Neuronal stem cell (in vitro differentiated cells): ENCODE data around the gene RSPH1.
A peak's percentile ranks its signal among the peaks of the same experiment; 100 is the strongest.

Experiments used
- DNase-seq: peaks from one replicate; pipeline ENCODE4 v3.0.0-alpha.2; 2013; ENCODE audit warnings: low spot score
- H2AFZ ChIP-seq: one replicate; pipeline ENCODE4 v1.6.1; 2013; ENCODE audit warnings: mild to moderate bottlenecking, low read length, inconsistent platforms
- H2AK5ac ChIP-seq: 2 replicates; pipeline ENCODE4 v1.6.1; 2013; ENCODE audit warnings: low read depth, mild to moderate bottlenecking, inconsistent platforms, low read length, moderate library complexity, mixed read lengths
- H2BK120ac ChIP-seq: 2 replicates; pipeline ENCODE4 v1.6.1; 2013; ENCODE audit warnings: low read depth, mild to moderate bottlenecking, inconsistent platforms, low read length, moderate library complexity, mixed read lengths
- H2BK12ac ChIP-seq: one replicate; pipeline ENCODE4 v1.6.1; 2013; ENCODE audit warnings: low read length, inconsistent platforms
- H2BK15ac ChIP-seq: 2 replicates; pipeline ENCODE4 v1.6.1; 2013; ENCODE audit warnings: mild to moderate bottlenecking, low read length, inconsistent platforms, mixed read lengths
- H2BK5ac ChIP-seq: one replicate; pipeline ENCODE4 v1.6.1; 2013; ENCODE audit warnings: inconsistent platforms, mild to moderate bottlenecking, low read length, moderate library complexity
- H3K14ac ChIP-seq: one replicate; pipeline ENCODE4 v1.6.1; 2013; ENCODE audit warnings: low read length, inconsistent platforms
- H3K18ac ChIP-seq: 2 replicates; pipeline ENCODE4 v1.6.1; 2013; ENCODE audit warnings: low read length, inconsistent platforms
- H3K23ac ChIP-seq: 2 replicates; pipeline ENCODE4 v1.6.1; 2013; ENCODE audit warnings: low read depth, mild to moderate bottlenecking, mixed read lengths, low read length, inconsistent platforms; ENCODE audit not compliant: poor library complexity
- H3K27ac ChIP-seq: replicated peaks from 3 replicates; pipeline ENCODE4 v1.5.1; 2013; ENCODE audit warnings: low read length, inconsistent platforms
- H3K27me3 ChIP-seq, 3 experiments: 2 replicates each; pipeline ENCODE4 v1.6.1; 2013; ENCODE audit warnings: low read length in 3 of 3, mild to moderate bottlenecking in 2 of 3, inconsistent platforms in 1 of 3, low read depth in 1 of 3, mixed read lengths in 1 of 3, moderate library complexity in 1 of 3; ENCODE audit not compliant: control insufficient read depth in 3 of 3, insufficient read depth in 3 of 3
- H3K36me3 ChIP-seq, 2 donors: replicated peaks in 1 of 2; 2 replicates each; pipeline ENCODE4 v1.6.1; 2013; ENCODE audit warnings: low read length in 2 of 2; ENCODE audit not compliant: control insufficient read depth in 2 of 2, insufficient read depth in 2 of 2
- H3K4ac ChIP-seq: 2 replicates; pipeline ENCODE4 v1.6.1; 2013; ENCODE audit warnings: inconsistent platforms, mild to moderate bottlenecking, low read length, moderate library complexity
- H3K4me1 ChIP-seq, 2 donors: 1 replicate in 1 of 2; 2 replicates in 1 of 2; pipeline ENCODE4 v1.6.1; 2013; ENCODE audit warnings: low read length in 2 of 2, low read depth in 1 of 2; ENCODE audit not compliant: control insufficient read depth in 2 of 2, insufficient read depth in 1 of 2
- H3K4me2 ChIP-seq: one replicate; pipeline ENCODE4 v1.6.1; 2013; ENCODE audit warnings: mild to moderate bottlenecking, low read length, inconsistent platforms; ENCODE audit not compliant: insufficient read depth, poor library complexity, severe bottlenecking
- H3K4me3 ChIP-seq, 2 donors: 2 replicates each; pipeline ENCODE4 v1.5.1; 2013; ENCODE audit warnings: low read length in 2 of 2, mild to moderate bottlenecking in 2 of 2, inconsistent platforms in 1 of 2, moderate library complexity in 1 of 2
- H3K79me1 ChIP-seq: one replicate; pipeline ENCODE4 v1.6.1; 2013; ENCODE audit warnings: low read depth, mild to moderate bottlenecking, inconsistent platforms, low read length, moderate library complexity
- H3K9ac ChIP-seq: one replicate; pipeline ENCODE4 v1.6.1; 2013; ENCODE audit warnings: mild to moderate bottlenecking, low read depth, low read length, inconsistent platforms; ENCODE audit not compliant: poor library complexity
- H3K9me3 ChIP-seq, 2 donors: replicated peaks in 1 of 2; 2 replicates each; pipeline versions ENCODE3 to v1.6.1; 2013; ENCODE audit warnings: low read length in 2 of 2, mild to moderate bottlenecking in 2 of 2, inconsistent platforms in 1 of 2, low read depth in 1 of 2, mixed read lengths in 1 of 2, moderate library complexity in 1 of 2; ENCODE audit not compliant: control insufficient read depth in 2 of 2, insufficient read depth in 1 of 2
- H4K8ac ChIP-seq: one replicate; pipeline ENCODE4 v1.6.1; 2013; ENCODE audit warnings: low read depth, mild to moderate bottlenecking, inconsistent platforms, low read length, moderate library complexity
- H4K91ac ChIP-seq: one replicate; pipeline ENCODE4 v1.6.1; 2013; ENCODE audit warnings: low read length, low read depth, mild to moderate bottlenecking, inconsistent platforms; ENCODE audit not compliant: poor library complexity
- WGBS, 2 donors: extraction: QIAGEN DNeasy Blood & Tissue Kit; methylation state at CpG; one replicate each; pipeline ENCODE4 v1.1.7; 2013; ENCODE audit warnings: missing lambda C conversion rate in 2 of 2, mixed read lengths in 1 of 2; ENCODE audit not compliant: insufficient read length in 2 of 2, insufficient replicate concordance in 1 of 2; ENCODE audit errors: extremely low coverage in 2 of 2; 5-methylcytosine and 5-hydroxymethylcytosine counted together

RSPH1 gene

DNA sequence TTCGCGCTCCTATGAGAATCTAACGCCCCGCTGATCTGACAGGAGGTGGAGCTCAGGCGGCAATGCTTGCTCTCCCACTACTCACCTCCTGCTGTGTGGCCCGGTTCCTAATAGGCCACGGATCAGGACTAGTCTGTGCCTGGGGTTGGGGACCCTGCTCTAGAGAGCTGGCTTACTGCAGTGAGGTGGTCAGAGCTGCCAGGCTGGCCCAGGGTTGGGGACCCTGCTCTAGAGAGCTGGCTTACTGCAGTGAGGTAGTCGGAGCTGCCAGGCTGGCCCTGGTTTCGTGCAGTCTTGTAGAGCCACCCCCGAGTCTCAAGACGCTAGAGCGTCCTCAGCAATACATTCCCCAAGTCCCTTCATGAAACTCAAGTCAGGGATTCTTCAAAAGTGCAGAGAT lies 45.1 kb upstream of the RSPH1 start:
- no CpG with 5 or more reads among the region's 12 CpGs for WGBS, 2 donors
- H3K4me2 ChIP-seq = no peak overlapping the region
- no peak overlapping the region for H2BK12ac ChIP-seq
- H3K4me1 ChIP-seq = no peaks in the 10 kb centered on the region
- no peaks in the 10 kb centered on the region for H3K36me3 ChIP-seq
- H2BK15ac ChIP-seq = no peak overlapping the region
- H3K79me1 ChIP-seq = no peaks in the 10 kb centered on the region
- H3K9me3 ChIP-seq = no peaks in the 10 kb centered on the region
- no peak overlapping the region for H4K8ac ChIP-seq
- peaks cover 0 to 5% (median 0%) of the 10 kb centered on the region in 3 experiments for H3K27me3 ChIP-seq
- H2AFZ ChIP-seq = no peak overlapping the region
- no peak overlapping the region for H2BK120ac ChIP-seq
- H3K18ac ChIP-seq = no peak overlapping the region
- H3K4me3 ChIP-seq = no peak overlapping the region
- H3K23ac ChIP-seq = no peak overlapping the region
- H3K9ac ChIP-seq = no peak overlapping the region
- H4K91ac ChIP-seq = no peak overlapping the region
- no peak overlapping the region for H2BK5ac ChIP-seq
- no peak overlapping the region for H2AK5ac ChIP-seq
- H3K27ac ChIP-seq = no peak overlapping the region
- no peak for DNase-seq
- no peak overlapping the region for H3K14ac ChIP-seq
- H3K4ac ChIP-seq = no peak overlapping the region

DNA sequence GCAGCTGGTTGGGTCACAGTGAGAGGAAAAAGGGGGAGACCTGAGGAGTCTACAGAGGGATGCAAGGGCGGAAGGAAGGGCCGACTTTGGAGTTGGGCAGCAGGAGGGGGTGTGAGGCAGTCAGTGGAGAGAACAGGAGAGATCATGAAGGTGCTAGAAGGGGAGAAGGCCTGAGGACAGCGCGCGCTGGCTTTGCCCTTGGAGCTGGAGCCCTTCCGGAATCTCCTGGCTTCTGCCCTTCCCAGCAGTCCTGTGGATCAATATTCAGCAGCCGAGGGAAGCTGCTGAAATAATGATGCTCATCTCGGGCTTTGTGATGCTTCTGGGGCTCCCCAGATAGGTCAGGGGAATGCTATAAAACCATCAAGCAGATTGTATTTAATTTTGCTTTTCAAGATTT lies 44.4 kb upstream of the RSPH1 start:
- Histone ChIP-seq H3K4me2 (no peak overlapping the region), H3K79me1 (no peaks in the 10 kb centered on the region), H3K4me1 (no peaks in the 10 kb centered on the region), H2BK15ac (no peak overlapping the region), H2AK5ac (peak overlapping the region; percentile 17), H3K9ac (no peak overlapping the region), H3K23ac (no peak overlapping the region), H3K27ac (no peak overlapping the region), H3K36me3 (no peaks in the 10 kb centered on the region), H2AFZ (no peak overlapping the region), H2BK5ac (no peak overlapping the region), H4K91ac (no peak overlapping the region), H3K18ac (peak overlapping the region; percentile 4), H4K8ac (no peak overlapping the region), H2BK120ac (no peak overlapping the region), H3K4me3 (no peak overlapping the region), H3K4ac (no peak overlapping the region), H3K14ac (no peak overlapping the region), H3K9me3 (no peaks in the 10 kb centered on the region), H3K27me3 (peaks cover 0 to 5% (median 0%) of the 10 kb centered on the region in 3 experiments), H2BK12ac (no peak overlapping the region)
- DNase-seq = no peak
- WGBS, 2 donors = no CpG with 5 or more reads among the region's 8 CpGs

DNA sequence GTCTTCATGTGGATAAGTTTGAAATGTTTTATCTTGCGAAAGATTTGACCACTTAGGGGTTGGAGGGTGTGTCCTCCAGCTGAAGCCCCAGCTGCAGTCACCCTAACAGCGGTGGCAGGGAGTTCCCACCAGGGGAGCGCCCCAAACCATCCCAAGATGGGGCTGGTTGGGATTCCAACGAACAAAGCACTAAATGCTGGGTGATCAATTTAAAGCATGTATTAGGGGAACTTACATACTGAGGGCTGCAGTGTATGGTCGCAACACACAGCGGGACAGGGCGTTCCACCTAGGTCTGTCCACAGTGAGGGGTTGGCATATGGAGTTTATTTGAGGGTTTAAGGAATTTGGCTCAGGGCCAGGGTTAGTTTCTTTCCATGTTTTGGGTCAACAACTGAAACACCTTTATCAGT lies 43.9 kb upstream of the RSPH1 start:
- Histone ChIP-seq H3K14ac (no peak overlapping the region), H3K9me3 (no peaks in the 10 kb centered on the region), H2AFZ (no peak overlapping the region), H3K27me3 (peaks cover 0 to 3% (median 0%) of the 10 kb centered on the region in 3 experiments), H3K4me3 (no peak overlapping the region), H3K36me3 (no peaks in the 10 kb centered on the region), H3K18ac (peak overlapping the region; percentile 4), H2BK5ac (no peak overlapping the region), H2BK15ac (no peak overlapping the region), H3K4me2 (no peak overlapping the region), H4K8ac (no peak overlapping the region), H2BK120ac (no peak overlapping the region), H4K91ac (no peak overlapping the region), H3K9ac (no peak overlapping the region), H3K23ac (no peak overlapping the region), H3K4me1 (no peaks in the 10 kb centered on the region), H3K4ac (no peak overlapping the region), H2AK5ac (peak overlapping the region; percentile 17), H3K27ac (no peak overlapping the region), H2BK12ac (no peak overlapping the region), H3K79me1 (no peaks in the 10 kb centered on the region)
- DNase-seq = no peak
- no CpG with 5 or more reads among the region's 7 CpGs for WGBS, 2 donors

DNA sequence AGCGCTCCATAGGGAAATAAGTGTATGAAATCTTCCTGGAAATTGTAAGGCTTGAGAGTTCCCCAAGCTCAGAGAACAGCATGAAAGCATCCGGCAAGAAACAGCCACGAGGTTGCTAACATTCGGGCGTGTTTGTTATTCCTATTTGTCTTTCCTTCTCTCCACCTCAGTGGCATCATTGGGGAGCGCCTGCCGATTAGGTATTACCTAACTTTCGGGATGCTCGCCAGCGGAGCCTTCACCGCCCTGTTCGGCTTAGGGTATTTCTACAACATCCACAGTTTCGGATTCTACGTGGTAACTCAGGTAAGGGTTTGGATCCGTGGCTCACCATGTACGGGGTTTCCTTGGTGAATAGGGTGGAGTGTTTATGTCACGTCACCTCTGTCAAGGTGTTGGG lies 43.3 kb upstream of the RSPH1 start:
- Histone ChIP-seq H2AK5ac (no peak overlapping the region), H2BK12ac (no peak overlapping the region), H3K4ac (no peak overlapping the region), H3K27ac (no peak overlapping the region), H4K8ac (no peak overlapping the region), H3K4me3 (no peak overlapping the region), H3K4me2 (no peak overlapping the region), H3K79me1 (no peaks in the 10 kb centered on the region), H2AFZ (no peak overlapping the region), H4K91ac (no peak overlapping the region), H3K23ac (no peak overlapping the region), H3K4me1 (no peaks in the 10 kb centered on the region), H2BK5ac (no peak overlapping the region), H3K9me3 (no peaks in the 10 kb centered on the region), H3K18ac (no peak overlapping the region), H3K14ac (no peak overlapping the region), H3K27me3 (peaks cover 0 to 3% (median 0%) of the 10 kb centered on the region in 3 experiments), H2BK15ac (no peak overlapping the region), H3K36me3 (no peaks in the 10 kb centered on the region), H3K9ac (no peak overlapping the region), H2BK120ac (no peak overlapping the region)
- DNase-seq = no peak
- WGBS, 2 donors = no CpG with 5 or more reads among the region's 17 CpGs
